Endothelial cell of umbilical vein (primary cell): Measurements from ENCODE around the gene C2orf76. TPM values are rescaled to one million over a fixed set of nuclear protein-coding genes. Genes with fewer than 3 reads are reported as not detected.

ENCODE experiments used
- BruUV-seq: library from RNA; stranded (reverse); fragments of 400-500 nt; replicated peaks from 2 replicates; lab custom pipeline; 2021; lab: Mats Ljungman, UMichigan
- CTCF ChIA-PET: fragments of 300-600, 350-600 bp; sonication (Branson Sonifier 250); formaldehyde crosslinking; loops from one replicate; lab custom pipeline; 2021; ENCODE audit warnings: antibody characterized with exemption, inconsistent platforms; lab: Charles Lee
- POLR2A ChIA-PET: fragments of 300-600, 350-600 bp; sonication (Branson Sonifier 250); formaldehyde crosslinking; loops from one replicate; lab custom pipeline; 2021; ENCODE audit warnings: antibody characterized with exemption, inconsistent platforms; lab: Charles Lee
- DNase-seq: peaks from one replicate; pipeline ENCODE4 v3.0.0-alpha.2; 2011; ENCODE audit warnings: low read depth, low spot score
- FAIRE-seq: peaks from 2 replicates; lab custom pipeline; 2011; peaks lifted over from hg19 to GRCh38; lab: Jason Lieb, UNC
- H2AFZ ChIP-seq: 2 replicates; pipeline ENCODE4 v1.6.0; 2012; ENCODE audit warnings: low read depth, low read length, control low read depth, inconsistent platforms
- H3K27ac ChIP-seq: 2 replicates; pipeline ENCODE4 v1.5.1; 2011; ENCODE audit warnings: low read depth, mild to moderate bottlenecking, control low read depth, low read length, moderate library complexity; ENCODE audit not compliant: insufficient read depth
- H3K27me3 ChIP-seq, 2 experiments: 2 replicates each; pipeline versions ENCODE4 v1.6.0 to v1.6.1; 2011; ENCODE audit warnings: low read length in 2 of 2, mixed read lengths in 1 of 2; ENCODE audit not compliant: control insufficient read depth in 2 of 2, insufficient read depth in 2 of 2
- H3K36me3 ChIP-seq, 2 experiments: 2 replicates in 1 of 2; 3 replicates in 1 of 2; pipeline ENCODE4 v1.5.1; 2011; ENCODE audit warnings: low read length in 2 of 2, mild to moderate bottlenecking in 1 of 2, moderate library complexity in 1 of 2; ENCODE audit not compliant: control insufficient read depth in 2 of 2, insufficient read depth in 2 of 2; ENCODE audit errors: extremely low read depth in 1 of 2
- H3K4me1 ChIP-seq: 3 replicates; pipeline ENCODE4 v1.5.1; 2011; ENCODE audit warnings: mild to moderate bottlenecking, low read length; ENCODE audit not compliant: control insufficient read depth, insufficient read depth; ENCODE audit errors: extremely low read depth
- H3K4me2 ChIP-seq: 2 replicates; pipeline ENCODE4 v1.6.1; 2011; ENCODE audit warnings: low read length, control low read depth, mixed read lengths; ENCODE audit not compliant: insufficient read depth
- H3K4me3 ChIP-seq, 3 experiments: fragments of 200-600 bp in 1 of 3; sonication (generic), shearing (Covaris generic) in 1 of 3; replicated peaks in 1 of 3; 2 replicates each; pipeline ENCODE4 v1.5.1; 2011 to 2016; ENCODE audit warnings: control low read depth in 3 of 3, low read length in 3 of 3, mild to moderate bottlenecking in 2 of 3, inconsistent platforms in 1 of 3, low read depth in 1 of 3, moderate library complexity in 1 of 3; ENCODE audit not compliant: insufficient read depth in 1 of 3
- H3K79me2 ChIP-seq: 2 replicates; pipeline ENCODE4 v1.6.0; 2012; ENCODE audit warnings: low read length, inconsistent platforms; ENCODE audit not compliant: control insufficient read depth, insufficient read depth
- H3K9ac ChIP-seq: replicated peaks from 2 replicates; pipeline ENCODE3; 2011; ENCODE audit warnings: low read length, control low read depth; ENCODE audit not compliant: insufficient read depth; ENCODE audit errors: extremely low read depth
- H3K9me1 ChIP-seq: replicated peaks from 3 replicates; pipeline ENCODE4 v1.6.0; 2011; ENCODE audit warnings: mild to moderate bottlenecking, low read length; ENCODE audit not compliant: control insufficient read depth, insufficient read depth; ENCODE audit errors: extremely low read depth
- H3K9me3 ChIP-seq: replicated peaks from 2 replicates; pipeline ENCODE4 v1.5.1; 2012; ENCODE audit warnings: low read length, inconsistent platforms; ENCODE audit not compliant: control insufficient read depth, insufficient read depth
- H4K20me1 ChIP-seq: replicated peaks from 2 replicates; pipeline ENCODE3; 2011; ENCODE audit warnings: mild to moderate bottlenecking, low read length; ENCODE audit not compliant: control insufficient read depth, insufficient read depth; ENCODE audit errors: extremely low read depth
- EZH2 ChIP-seq: IDR thresholded peaks from 2 replicates; pipeline ENCODE4 v1.6.1; 2012; ENCODE audit warnings: borderline replicate concordance, low read depth, mild to moderate bottlenecking, moderate library complexity, low read length, inconsistent platforms; ENCODE audit not compliant: severe bottlenecking
- FOS ChIP-seq: IDR thresholded peaks from 2 replicates; pipeline ENCODE4 v1.6.1; 2011; ENCODE audit warnings: mild to moderate bottlenecking, low read length, moderate library complexity, borderline replicate concordance; ENCODE audit not compliant: insufficient read depth
- GATA2 ChIP-seq: IDR thresholded peaks from 2 replicates; pipeline ENCODE4 v1.7.0; 2011; ENCODE audit warnings: low read depth, mild to moderate bottlenecking, moderate library complexity, mixed read lengths, low read length; ENCODE audit not compliant: insufficient read length, insufficient read depth
- JUN ChIP-seq: IDR thresholded peaks from 2 replicates; pipeline ENCODE4 v1.6.1; 2011; ENCODE audit warnings: borderline replicate concordance, low read depth; ENCODE audit not compliant: insufficient read length, insufficient read depth
- MYC ChIP-seq: IDR thresholded peaks from one replicate; pipeline ENCODE4 v1.6.1; 2011; ENCODE audit warnings: mild to moderate bottlenecking, low read depth, low read length
- POLR2A ChIP-seq: IDR thresholded peaks from 2 replicates; pipeline ENCODE4 v1.6.1; 2012; ENCODE audit warnings: low read depth, mild to moderate bottlenecking, control low read depth, low read length
- POLR2AphosphoS5 ChIP-seq: IDR thresholded peaks from 2 replicates; pipeline ENCODE4 v1.6.1; 2012; ENCODE audit warnings: low read depth, mild to moderate bottlenecking, control low read depth, low read length, moderate library complexity; ENCODE audit not compliant: insufficient read depth
- dilution Hi-C: fragments of 300-500 bp; cut with MboI; formaldehyde crosslinking; loops from one replicate; pipeline ENCODE4 v1.15.0; 2019; ENCODE audit warnings: low sequenced_read_pairs; ENCODE audit not compliant: extremely low pct_ligation_motif_present
- intact Hi-C: fragments of 100-400 bp; cut with micrococcal nuclease; formaldehyde crosslinking; loops from one replicate; pipeline ENCODE4 v1.10.0; 2022
- polyA plus RNA-seq, 4 experiments: library from polyadenylated mRNA; depleted of rRNA in 3 of 4; stranded (reverse) in 3 of 4; unstranded in 1 of 4; fragments of >200 nt; gene quantifications; 2 replicates each; pipeline versions ENCODE4 v1.2.1 to v1.2.3, GENCODE V29; 2011 to 2012; ENCODE audit warnings: missing spikeins in 1 of 4
- total RNA-seq: library from RNA; stranded (reverse); gene quantifications from 2 replicates; pipeline ENCODE4 v1.2.3, GENCODE V29; 2021
- TF ChIP-seq, protein P1 (sequence below), 2 donors: IDR thresholded peaks; 1 replicate in 1 of 2; 2 replicates in 1 of 2; pipeline ENCODE4 v1.5.1; 2011; ENCODE audit warnings: low read length in 2 of 2, mild to moderate bottlenecking in 2 of 2, moderate library complexity in 2 of 2, control low read depth in 1 of 2, inconsistent platforms in 1 of 2, low read depth in 1 of 2; ENCODE audit not compliant: insufficient read depth in 1 of 2; ENCODE audit errors: extremely low read depth in 1 of 2
- TF ChIP-seq, protein P2 (sequence below): IDR thresholded peaks from 2 replicates; pipeline ENCODE4 v1.6.1; 2011; ENCODE audit not compliant: insufficient read depth, insufficient read length

Gene C2orf76
- total and polyA plus RNA-seq, 2 donors (not counting 3 experiments of a cell fraction or from before 2014, with no cell fraction given), result 7.4 to 12.1 TPM

- H3K9me3 ChIP-seq, result no peaks in the 10 kb centered on the region
- no peak for DNase-seq
- no peak for FAIRE-seq
- TF ChIP-seq POLR2A, result no peak
- no peak for TF ChIP-seq GATA2
- TF ChIP-seq, protein P1, sequence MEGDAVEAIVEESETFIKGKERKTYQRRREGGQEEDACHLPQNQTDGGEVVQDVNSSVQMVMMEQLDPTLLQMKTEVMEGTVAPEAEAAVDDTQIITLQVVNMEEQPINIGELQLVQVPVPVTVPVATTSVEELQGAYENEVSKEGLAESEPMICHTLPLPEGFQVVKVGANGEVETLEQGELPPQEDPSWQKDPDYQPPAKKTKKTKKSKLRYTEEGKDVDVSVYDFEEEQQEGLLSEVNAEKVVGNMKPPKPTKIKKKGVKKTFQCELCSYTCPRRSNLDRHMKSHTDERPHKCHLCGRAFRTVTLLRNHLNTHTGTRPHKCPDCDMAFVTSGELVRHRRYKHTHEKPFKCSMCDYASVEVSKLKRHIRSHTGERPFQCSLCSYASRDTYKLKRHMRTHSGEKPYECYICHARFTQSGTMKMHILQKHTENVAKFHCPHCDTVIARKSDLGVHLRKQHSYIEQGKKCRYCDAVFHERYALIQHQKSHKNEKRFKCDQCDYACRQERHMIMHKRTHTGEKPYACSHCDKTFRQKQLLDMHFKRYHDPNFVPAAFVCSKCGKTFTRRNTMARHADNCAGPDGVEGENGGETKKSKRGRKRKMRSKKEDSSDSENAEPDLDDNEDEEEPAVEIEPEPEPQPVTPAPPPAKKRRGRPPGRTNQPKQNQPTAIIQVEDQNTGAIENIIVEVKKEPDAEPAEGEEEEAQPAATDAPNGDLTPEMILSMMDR (IDR thresholded peaks at IDR 0.05; ENCODE audit: extremely low read depth in 1 of 2, insufficient read depth in 1 of 2, low read depth in 1 of 2, low read length in 2 of 2), result no peak
- TF ChIP-seq, protein P2, sequence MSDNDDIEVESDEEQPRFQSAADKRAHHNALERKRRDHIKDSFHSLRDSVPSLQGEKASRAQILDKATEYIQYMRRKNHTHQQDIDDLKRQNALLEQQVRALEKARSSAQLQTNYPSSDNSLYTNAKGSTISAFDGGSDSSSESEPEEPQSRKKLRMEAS, result no peak
- no peak for TF ChIP-seq JUN
- TF ChIP-seq POLR2AphosphoS5, result no peak
- no peak for TF ChIP-seq FOS
- TF ChIP-seq MYC, result no peak
- no peak for TF ChIP-seq EZH2
- ChIA-PET CTCF (interaction anchor here (0.8 to 1.5 kb wide), 3 partner anchors 12 to 496 kb away, joined by 3 read pairs; no protein-coding TSS in a partner anchor), POLR2A (no interaction called here)
- no peak overlapping the region for H2AFZ ChIP-seq
- H3K9ac ChIP-seq, result no peak overlapping the region
- no TSS peak for BruUV-seq
- H3K4me1 ChIP-seq, result no peaks in the 10 kb centered on the region
- intact Hi-C loops (no loop called here), dilution Hi-C loops (no loop called here)
- H3K4me2 ChIP-seq, result no peak overlapping the region
- no peaks in the 10 kb centered on the region for H3K79me2 ChIP-seq
- H3K36me3 ChIP-seq, result peaks cover 5 to 10% of the 10 kb centered on the region in 2 experiments
- no peaks in the 10 kb centered on the region for H4K20me1 ChIP-seq
- no peaks in the 10 kb centered on the region for H3K9me1 ChIP-seq
- H3K27me3 ChIP-seq, result peaks cover 2 to 4% of the 10 kb centered on the region in 2 experiments
- no peak overlapping the region for H3K27ac ChIP-seq
- H3K4me3 ChIP-seq, result no peak overlapping the region
Observed at GRCh38 chr2:119377294-119377992, 10.8 kb upstream of the C2orf76 start.
